ENCODE results near the gene LIPC. TPM values are rescaled to one million over a fixed set of nuclear protein-coding genes. Genes with fewer than 3 reads are reported as not detected.

Gene LIPC
- polyA plus RNA-seq, 1 of the 3 experiments (the other 2 are of a cell fraction), result not detected

GRCh38 chr15:58438956-58439355 is 7.2 kb downstream of the LIPC start:
- Histone ChIP-seq H3K27me3 (ENCODE audit: insufficient read depth) (no peaks in the 10 kb centered on the region), H3F3A (replicated peaks; ENCODE audit: insufficient read depth) (no peaks in the 10 kb centered on the region), H3K4me3 (ENCODE audit: low read depth in 2 of 2, low read length in 1 of 2) (no peak overlapping the region), H3K79me2 (ENCODE audit: insufficient read depth) (no peaks in the 10 kb centered on the region), H3K4me2 (no peak overlapping the region), H3K9me3 (no peaks in the 10 kb centered on the region), H4K20me1 (ENCODE audit: insufficient read depth) (no peaks in the 10 kb centered on the region), H3K9ac (no peak overlapping the region), H3K9me2 (no peaks in the 10 kb centered on the region), H3K27ac (ENCODE audit: low read depth in 2 of 2, low read length in 1 of 2) (no peak overlapping the region), H3K36me3 (replicated peaks in 1 of 2; ENCODE audit: control insufficient read depth in 1 of 2, insufficient read depth in 2 of 2, low read length in 1 of 2) (no peaks in the 10 kb centered on the region), H2AFZ (ENCODE audit: low read depth) (no peak overlapping the region), H3K4me1 (ENCODE audit: control insufficient read depth in 1 of 2, insufficient read depth in 2 of 2, low read depth in 1 of 2, low read length in 1 of 2) (peaks cover 11 to 16% of the 10 kb centered on the region in 2 experiments; a peak in 3 of 4 replicates)
- ChIA-PET POLR2A (no interaction called here), CTCF (interaction anchor here (1.4 kb wide), 1 partner anchor 22 kb away, joined by 3 read pairs; no protein-coding TSS in a partner anchor)
- WGBS (ENCODE audit: low lambda C conversion rate), result 78% methylated on average over 7 of the region's 7 CpGs
- peak; percentile 63 for DNase-seq
- no peak for TF ChIP-seq EZH2phosphoT487 (IDR thresholded peaks at IDR 0.05; ENCODE audit: borderline replicate concordance, low read depth)
- TF ChIP-seq EP300 (IDR thresholded peaks at IDR 0.05; ENCODE audit: borderline replicate concordance in 1 of 2, low read depth in 1 of 2, low read length in 1 of 2), result no peak
- TF ChIP-seq FOXJ3 (CRISPR knock-in tag; IDR thresholded peaks at IDR 0.05), result no peak
- TF ChIP-seq, protein P1, sequence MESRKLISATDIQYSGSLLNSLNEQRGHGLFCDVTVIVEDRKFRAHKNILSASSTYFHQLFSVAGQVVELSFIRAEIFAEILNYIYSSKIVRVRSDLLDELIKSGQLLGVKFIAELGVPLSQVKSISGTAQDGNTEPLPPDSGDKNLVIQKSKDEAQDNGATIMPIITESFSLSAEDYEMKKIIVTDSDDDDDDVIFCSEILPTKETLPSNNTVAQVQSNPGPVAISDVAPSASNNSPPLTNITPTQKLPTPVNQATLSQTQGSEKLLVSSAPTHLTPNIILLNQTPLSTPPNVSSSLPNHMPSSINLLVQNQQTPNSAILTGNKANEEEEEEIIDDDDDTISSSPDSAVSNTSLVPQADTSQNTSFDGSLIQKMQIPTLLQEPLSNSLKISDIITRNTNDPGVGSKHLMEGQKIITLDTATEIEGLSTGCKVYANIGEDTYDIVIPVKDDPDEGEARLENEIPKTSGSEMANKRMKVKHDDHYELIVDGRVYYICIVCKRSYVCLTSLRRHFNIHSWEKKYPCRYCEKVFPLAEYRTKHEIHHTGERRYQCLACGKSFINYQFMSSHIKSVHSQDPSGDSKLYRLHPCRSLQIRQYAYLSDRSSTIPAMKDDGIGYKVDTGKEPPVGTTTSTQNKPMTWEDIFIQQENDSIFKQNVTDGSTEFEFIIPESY (IDR thresholded peaks at IDR 0.05; ENCODE audit: borderline replicate concordance, low read depth), result no peak
- TF ChIP-seq IRF3 (IDR thresholded peaks at IDR 0.05; ENCODE audit: low read depth, low read length), result no peak
- TF ChIP-seq FOSL2 (IDR thresholded peaks at IDR 0.05; ENCODE audit: borderline replicate concordance, low read depth), result no peak
- TF ChIP-seq ELF1 (IDR thresholded peaks at IDR 0.05), result no peak
- TF ChIP-seq NFIC (IDR thresholded peaks at IDR 0.05; ENCODE audit: borderline replicate concordance), result no peak
- no peak for TF ChIP-seq TCF12 (IDR thresholded peaks at IDR 0.05)
- TF ChIP-seq TEAD4 (IDR thresholded peaks at IDR 0.05; ENCODE audit: borderline replicate concordance, insufficient read depth), result no peak
- no peak for TF ChIP-seq POLR2AphosphoS5 (IDR thresholded peaks at IDR 0.05; ENCODE audit: low read depth, low read length)
- TF ChIP-seq YY1 (IDR thresholded peaks at IDR 0.05; ENCODE audit: low read depth), result no peak
- TF ChIP-seq TAF1 (IDR thresholded peaks at IDR 0.05; ENCODE audit: borderline replicate concordance, low read depth, low read length), result no peak
- peak; percentile 48 for TF ChIP-seq SMC3 (IDR thresholded peaks at IDR 0.05; ENCODE audit: low read depth, low read length)
- TF ChIP-seq FOXM1 (IDR thresholded peaks at IDR 0.05; ENCODE audit: low read depth), result no peak
- TF ChIP-seq REST (IDR thresholded peaks at IDR 0.05; ENCODE audit: low read depth, low read length), result no peak
- peak; percentile 71 for TF ChIP-seq RAD21 (IDR thresholded peaks at IDR 0.05; ENCODE audit: low read length)
- TF ChIP-seq CTCF (IDR thresholded peaks at IDR 0.05), result peak; percentile 55
- TF ChIP-seq, protein P2, sequence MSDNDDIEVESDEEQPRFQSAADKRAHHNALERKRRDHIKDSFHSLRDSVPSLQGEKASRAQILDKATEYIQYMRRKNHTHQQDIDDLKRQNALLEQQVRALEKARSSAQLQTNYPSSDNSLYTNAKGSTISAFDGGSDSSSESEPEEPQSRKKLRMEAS (IDR thresholded peaks at IDR 0.05; ENCODE audit: low read depth), result no peak
- TF ChIP-seq, protein P3, sequence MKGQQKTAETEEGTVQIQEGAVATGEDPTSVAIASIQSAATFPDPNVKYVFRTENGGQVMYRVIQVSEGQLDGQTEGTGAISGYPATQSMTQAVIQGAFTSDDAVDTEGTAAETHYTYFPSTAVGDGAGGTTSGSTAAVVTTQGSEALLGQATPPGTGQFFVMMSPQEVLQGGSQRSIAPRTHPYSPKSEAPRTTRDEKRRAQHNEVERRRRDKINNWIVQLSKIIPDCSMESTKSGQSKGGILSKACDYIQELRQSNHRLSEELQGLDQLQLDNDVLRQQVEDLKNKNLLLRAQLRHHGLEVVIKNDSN (IDR thresholded peaks at IDR 0.05; ENCODE audit: borderline replicate concordance, low read depth), result no peak
- TF ChIP-seq RXRA (IDR thresholded peaks at IDR 0.05; ENCODE audit: borderline replicate concordance, low read depth), result no peak
- TF ChIP-seq GATA2 (CRISPR knock-in tag; IDR thresholded peaks at IDR 0.05), result no peak
- TF ChIP-seq JUND (IDR thresholded peaks at IDR 0.05), result no peak
- no peak for TF ChIP-seq RFX5 (IDR thresholded peaks at IDR 0.05; ENCODE audit: low read length)
- no peak for TF ChIP-seq CHD2 (IDR thresholded peaks at IDR 0.05; ENCODE audit: low read length, partially characterized antibody)
- TF ChIP-seq RCOR1 (IDR thresholded peaks at IDR 0.05; ENCODE audit: low read length), result no peak
